HEK293 (cell line): ENCODE results near the gene PPP1R14B.

Experiments
- CTCF ChIA-PET: fragments of 350-600 bp; formaldehyde crosslinking; extraction: SDS; loops from one replicate; lab custom pipeline; 2021; ENCODE audit warnings: antibody characterized with exemption; lab: Yijun Ruan, JAX
- POLR2A ChIA-PET: fragments of 300-600 bp; formaldehyde crosslinking; extraction: SDS; loops from one replicate; lab custom pipeline; 2020; ENCODE audit warnings: antibody characterized with exemption, inconsistent platforms; lab: Yijun Ruan, JAX
- H3K27ac ChIP-seq: fragments of 200-500 bp; sonication (Bioruptor generic); 2 replicates; pipeline ENCODE4 v1.5.1; 2014; ENCODE audit warnings: low read depth, low read length, control low read depth, inconsistent platforms; ENCODE audit errors: extremely low read depth
- H3K36me3 ChIP-seq, 2 experiments: fragments of 200-500 bp in 1 of 2; sonication (Bioruptor generic) in 1 of 2; 1 replicate in 1 of 2; 2 replicates in 1 of 2; pipeline ENCODE4 v1.5.1; 2014 to 2017; ENCODE audit warnings: inconsistent platforms in 2 of 2, low read length in 2 of 2; ENCODE audit not compliant: control insufficient read depth in 2 of 2, insufficient read depth in 1 of 2
- H3K4me1 ChIP-seq: fragments of 200-500 bp; sonication (Bioruptor generic); 2 replicates; pipeline ENCODE4 v1.5.1; 2014; ENCODE audit warnings: mild to moderate bottlenecking, low read length, inconsistent platforms; ENCODE audit not compliant: control insufficient read depth, insufficient read depth
- H3K4me3 ChIP-seq: 2 replicates; pipeline ENCODE4 v1.5.1; 2011; ENCODE audit warnings: low read depth, mild to moderate bottlenecking, control low read depth, low read length, moderate library complexity
- H3K9me3 ChIP-seq: fragments of 200-500 bp; sonication (Bioruptor generic); 2 replicates; pipeline ENCODE4 v1.5.1; 2014; ENCODE audit warnings: low read depth, low read length, inconsistent platforms; ENCODE audit not compliant: control insufficient read depth, insufficient read depth
- HOXC10 ChIP-seq: sonication (generic); formaldehyde crosslinking; IDR thresholded peaks from 2 replicates; pipeline ENCODE4 v1.8.1; 2023; ENCODE audit warnings: mild to moderate bottlenecking, missing genetic modification reagents
- IKZF3 ChIP-seq: fragments of 450-650 bp; IDR thresholded peaks from 2 replicates; pipeline ENCODE4 v1.5.0; 2018; ENCODE audit warnings: missing biosample characterization, mild to moderate bottlenecking, missing genetic modification characterization, moderate library complexity
- KLF1 ChIP-seq: fragments of 450-650 bp; formaldehyde crosslinking; IDR thresholded peaks from 2 replicates; pipeline ENCODE4 v1.5.1; 2016; ENCODE audit warnings: missing biosample characterization, missing genetic modification characterization
- MZF1 ChIP-seq: fragments of 450-650 bp; formaldehyde crosslinking; IDR thresholded peaks from 2 replicates; pipeline ENCODE4 v1.5.1; 2017; ENCODE audit warnings: missing biosample characterization, missing genetic modification characterization, borderline replicate concordance
- PRDM4 ChIP-seq: fragments of 450-650 bp; formaldehyde crosslinking; IDR thresholded peaks from 2 replicates; pipeline ENCODE4 v1.5.1; 2017; ENCODE audit warnings: missing biosample characterization, missing genetic modification characterization
- TCF7L2 ChIP-seq: IDR thresholded peaks from 2 replicates; pipeline ENCODE4 v1.6.1; 2011; ENCODE audit warnings: low read depth, mild to moderate bottlenecking, inconsistent platforms, low read length, moderate library complexity, borderline replicate concordance
- TSHZ1 ChIP-seq: fragments of 450-650 bp; formaldehyde crosslinking; IDR thresholded peaks from 2 replicates; pipeline ENCODE4 v1.5.1; 2016; ENCODE audit warnings: missing biosample characterization, missing genetic modification characterization, borderline replicate concordance
- ZBTB7A ChIP-seq: fragments of 450-650 bp; formaldehyde crosslinking; IDR thresholded peaks from 2 replicates; pipeline ENCODE4 v1.5.1; 2016; ENCODE audit warnings: low read depth, missing biosample characterization, missing genetic modification characterization
- ZFHX2 ChIP-seq: fragments of 450-650 bp; formaldehyde crosslinking; conservative IDR thresholded peaks from 2 replicates; pipeline ENCODE4 v1.5.1; 2016; ENCODE audit warnings: missing biosample characterization, missing genetic modification characterization
- ZFP41 ChIP-seq: fragments of 450-650 bp; formaldehyde crosslinking; IDR thresholded peaks from 2 replicates; pipeline ENCODE4 v1.5.1; 2016; ENCODE audit warnings: missing biosample characterization, missing genetic modification characterization, borderline replicate concordance
- ZIC2 ChIP-seq: fragments of 450-650 bp; formaldehyde crosslinking; IDR thresholded peaks from 2 replicates; pipeline ENCODE4 v1.5.1; 2016; ENCODE audit warnings: missing biosample characterization, missing genetic modification characterization
- ZNF202 ChIP-seq: fragments of 450-650 bp; formaldehyde crosslinking; IDR thresholded peaks from 2 replicates; pipeline ENCODE4 v1.5.1; 2016; ENCODE audit warnings: missing biosample characterization, missing genetic modification characterization, borderline replicate concordance
- ZNF350 ChIP-seq: fragments of 450-650 bp; formaldehyde crosslinking; IDR thresholded peaks from 2 replicates; pipeline ENCODE4 v1.5.0; 2017; ENCODE audit warnings: missing biosample characterization, mild to moderate bottlenecking, missing genetic modification characterization
- ZNF366 ChIP-seq: fragments of 450-650 bp; formaldehyde crosslinking; conservative IDR thresholded peaks from 2 replicates; pipeline ENCODE4 v1.5.1; 2016; ENCODE audit warnings: missing biosample characterization, missing genetic modification characterization
- ZNF394 ChIP-seq: fragments of 450-650 bp; formaldehyde crosslinking; IDR thresholded peaks from 2 replicates; pipeline ENCODE4 v1.5.1; 2016; ENCODE audit warnings: missing biosample characterization, missing genetic modification characterization, mild to moderate bottlenecking, moderate library complexity, borderline replicate concordance
- ZNF416 ChIP-seq: fragments of 450-650 bp; formaldehyde crosslinking; IDR thresholded peaks from 2 replicates; pipeline ENCODE4 v1.5.1; 2016; ENCODE audit warnings: missing biosample characterization, missing genetic modification characterization
- ZNF423 ChIP-seq: fragments of 450-650 bp; formaldehyde crosslinking; IDR thresholded peaks from 2 replicates; pipeline ENCODE4 v1.5.1; 2016; ENCODE audit warnings: missing biosample characterization, missing genetic modification characterization
- ZNF514 ChIP-seq: fragments of 450-650 bp; formaldehyde crosslinking; IDR thresholded peaks from 2 replicates; pipeline ENCODE4 v1.5.1; 2016; ENCODE audit warnings: missing biosample characterization, missing genetic modification characterization
- ZNF549 ChIP-seq: fragments of 450-650 bp; IDR thresholded peaks from 2 replicates; pipeline ENCODE4 v1.5.1; 2018; ENCODE audit warnings: missing biosample characterization, missing genetic modification characterization, mild to moderate bottlenecking, inconsistent platforms, moderate library complexity
- ZNF561 ChIP-seq: fragments of 450-650 bp; IDR thresholded peaks from 2 replicates; pipeline ENCODE4 v1.5.1; 2018; ENCODE audit warnings: missing biosample characterization, missing genetic modification characterization, borderline replicate concordance
- ZNF610 ChIP-seq: fragments of 450-650 bp; formaldehyde crosslinking; IDR thresholded peaks from 2 replicates; pipeline ENCODE4 v1.5.1; 2016; ENCODE audit warnings: missing biosample characterization, missing genetic modification characterization, borderline replicate concordance
- ZNF658 ChIP-seq: fragments of 450-650 bp; formaldehyde crosslinking; IDR thresholded peaks from 2 replicates; pipeline ENCODE4; 2016; ENCODE audit warnings: missing biosample characterization, missing genetic modification characterization
- ZNF830 ChIP-seq: fragments of 450-650 bp; IDR thresholded peaks from 2 replicates; pipeline ENCODE4 v1.5.0; 2018; ENCODE audit warnings: missing biosample characterization, missing genetic modification characterization, low read depth, mild to moderate bottlenecking, moderate library complexity
- ZSCAN5A ChIP-seq: fragments of 450-650 bp; formaldehyde crosslinking; IDR thresholded peaks from 2 replicates; pipeline ENCODE4 v1.5.1; 2016; ENCODE audit warnings: missing biosample characterization, missing genetic modification characterization

PPP1R14B gene

GRCh38 chr11:64223001-64223651 is 23.6 kb downstream of the PPP1R14B start:
- Histone ChIP-seq H3K27ac (no peak overlapping the region), H3K9me3 (no peaks in the 10 kb centered on the region), H3K4me3 (no peak overlapping the region), H3K4me1 (peaks cover 3% of the 10 kb centered on the region; the same call in 1 of the 2 replicates)
- peak; percentile 81 for TF ChIP-seq KLF1 (tag by site-specific recombination)
- no peak for TF ChIP-seq PRDM4 (tag by site-specific recombination)
- TF ChIP-seq, all 188 proteins: peak for 1
- peaks cover 0 to 26% of the 10 kb centered on the region in 2 experiments; a peak in 1 of 3 replicates for H3K36me3 ChIP-seq
- ChIA-PET POLR2A (interaction anchor here (0.5 to 2.1 kb wide), 6 partner anchors 9 to 39 kb away, joined by 3 to 7 read pairs (median 4); partner anchors contain the start of gene STIP1), CTCF (interaction anchor here (0.6 to 1.7 kb wide), 2 partner anchors 19 to 25 kb away, joined by 3 to 4 read pairs; no protein-coding TSS in a partner anchor)

- Histone ChIP-seq H3K36me3 (peaks cover 0 to 26% of the 10 kb centered on the region in 2 experiments; a peak in 1 of 3 replicates), H3K27ac (no peak overlapping the region)
- CTCF ChIA-PET = interaction anchor here (0.6 to 1.7 kb wide), 2 partner anchors 18 to 24 kb away, joined by 3 to 4 read pairs; no protein-coding TSS in a partner anchor
Observed at GRCh38 chr11:64222651-64223000, 24.1 kb downstream of the PPP1R14B start.

GRCh38 chr11:64220798-64221197 is 25.9 kb downstream of the PPP1R14B start:
- CTCF ChIA-PET = interaction anchor here (0.6 kb wide), 1 partner anchor 12 kb away, joined by 3 read pairs; no protein-coding TSS in a partner anchor
- no peak overlapping the region for H3K4me3 ChIP-seq
- TF ChIP-seq ZNF366 (tag by site-specific recombination) (no peak), ZNF561 (tag by site-specific recombination) (no peak), ZIC2 (no peak), ZNF350 (tag by site-specific recombination) (no peak), ZFHX2 (no peak), ZNF658 (tag by site-specific recombination) (no peak), ZNF830 (tag by site-specific recombination) (no peak), ZNF423 (tag by site-specific recombination) (no peak), ZFP41 (tag by site-specific recombination) (no peak), TSHZ1 (tag by site-specific recombination) (no peak), ZNF514 (no peak), MZF1 (tag by site-specific recombination) (no peak), ZSCAN5A (tag by site-specific recombination) (no peak), TCF7L2 (no peak)
- TF ChIP-seq, all 188 proteins: peak for 0
- Histone ChIP-seq H3K27ac (no peak overlapping the region), H3K36me3 (peaks cover 0 to 26% of the 10 kb centered on the region in 2 experiments; a peak in 1 of 3 replicates), H3K9me3 (no peaks in the 10 kb centered on the region), H3K4me1 (peaks cover 3% of the 10 kb centered on the region; the same call in 1 of the 2 replicates)
- POLR2A ChIA-PET = no interaction called here

More at GRCh38 chr11:64222651-64223000, 24.1 kb downstream of the PPP1R14B start:
- Histone ChIP-seq H3K9me3 (no peaks in the 10 kb centered on the region), H3K4me1 (peaks cover 3% of the 10 kb centered on the region; the same call in 1 of the 2 replicates), H3K4me3 (no peak overlapping the region)
- TF ChIP-seq ZNF610 (tag by site-specific recombination) = no peak
- no peak for TF ChIP-seq ZNF394
- TF ChIP-seq IKZF3 = no peak
- TF ChIP-seq HOXC10 = no peak
- TF ChIP-seq ZFP41 (tag by site-specific recombination) = no peak
- no peak for TF ChIP-seq ZNF416
- no peak for TF ChIP-seq ZBTB7A (tag by site-specific recombination)
- no peak for TF ChIP-seq ZNF549 (tag by site-specific recombination)
- no peak for TF ChIP-seq ZNF202 (tag by site-specific recombination)
- POLR2A ChIA-PET = interaction anchor here (1.0 to 2.1 kb wide), 4 partner anchors 12 to 37 kb away, joined by 4 to 7 read pairs (median 6); partner anchors contain the start of gene STIP1
